H9 (cell line): Measurements from ENCODE around the gene PLSCR4. TPM values are rescaled to one million over a fixed set of nuclear protein-coding genes. Genes with fewer than 3 reads are reported as not detected.

Source experiments
- DNase-seq: peaks from one replicate; pipeline ENCODE4 v3.0.0-alpha.2; 2017
- H2AFZ ChIP-seq: one replicate; pipeline ENCODE4 v1.6.1; 2013; ENCODE audit warnings: mild to moderate bottlenecking, low read length, control low read depth, moderate library complexity
- H2AK5ac ChIP-seq: 2 replicates; pipeline ENCODE4 v1.6.1; 2013; ENCODE audit warnings: low read length, control low read depth, mixed read lengths; ENCODE audit not compliant: insufficient read length
- H2BK120ac ChIP-seq: one replicate; pipeline ENCODE4 v1.6.1; 2013; ENCODE audit warnings: low read depth, mild to moderate bottlenecking, low read length, control low read depth, inconsistent platforms; ENCODE audit not compliant: poor library complexity, severe bottlenecking
- H2BK12ac ChIP-seq: 2 replicates; pipeline ENCODE4 v1.6.1; 2013; ENCODE audit warnings: low read length, control low read depth, mixed read lengths, low read depth; ENCODE audit not compliant: insufficient read length
- H2BK15ac ChIP-seq: 2 replicates; pipeline ENCODE4 v1.6.1; 2013; ENCODE audit warnings: low read depth, low read length, control low read depth
- H2BK20ac ChIP-seq: one replicate; pipeline ENCODE4 v1.6.1; 2013; ENCODE audit warnings: low read depth, mild to moderate bottlenecking, low read length, control low read depth, inconsistent platforms; ENCODE audit not compliant: poor library complexity, severe bottlenecking
- H2BK5ac ChIP-seq: 2 replicates; pipeline ENCODE4 v1.6.1; 2013; ENCODE audit warnings: low read length, control low read depth, mixed read lengths; ENCODE audit not compliant: insufficient read length
- H3K14ac ChIP-seq: 2 replicates; pipeline ENCODE4 v1.6.1; 2013; ENCODE audit warnings: low read length, control low read depth; ENCODE audit not compliant: insufficient read depth
- H3K18ac ChIP-seq: 2 replicates; pipeline ENCODE4 v1.6.1; 2013; ENCODE audit warnings: low read depth, mild to moderate bottlenecking, mixed read lengths, low read length, control low read depth; ENCODE audit not compliant: insufficient read length
- H3K23ac ChIP-seq: 2 replicates; pipeline ENCODE4 v1.6.1; 2013; ENCODE audit warnings: low read length, control low read depth, mixed read lengths, low read depth; ENCODE audit not compliant: insufficient read length
- H3K23me2 ChIP-seq: 2 replicates; pipeline ENCODE4 v1.6.1; 2013; ENCODE audit warnings: low read depth, mild to moderate bottlenecking, mixed read lengths, low read length, control low read depth; ENCODE audit not compliant: insufficient read length, poor library complexity, severe bottlenecking
- H3K27ac ChIP-seq: 2 replicates; pipeline ENCODE4 v1.5.1; 2013; ENCODE audit warnings: low read length, control low read depth, mixed read lengths, low read depth; ENCODE audit not compliant: insufficient read length
- H3K27me3 ChIP-seq: 2 replicates; pipeline ENCODE4 v1.6.1; 2013; ENCODE audit warnings: low read length, control low read depth, inconsistent platforms; ENCODE audit not compliant: insufficient read depth
- H3K4ac ChIP-seq: 2 replicates; pipeline ENCODE4 v1.6.1; 2013; ENCODE audit warnings: low read depth, mild to moderate bottlenecking, control low read depth, inconsistent platforms, low read length, moderate library complexity
- H3K4me1 ChIP-seq: 2 replicates; pipeline ENCODE4 v1.6.1; 2013; ENCODE audit warnings: low read length, control low read depth, inconsistent platforms; ENCODE audit not compliant: insufficient read depth
- H3K4me2 ChIP-seq: 2 replicates; pipeline ENCODE4 v1.6.1; 2013; ENCODE audit warnings: low read length, control low read depth, mixed read lengths; ENCODE audit not compliant: insufficient read length, insufficient read depth
- H3K56ac ChIP-seq: 2 replicates; pipeline ENCODE4 v1.6.1; 2013; ENCODE audit warnings: low read depth, mild to moderate bottlenecking, mixed read lengths, low read length, control low read depth; ENCODE audit not compliant: insufficient read length
- H3K79me1 ChIP-seq: 2 replicates; pipeline ENCODE4 v1.6.1; 2013; ENCODE audit warnings: low read depth, mild to moderate bottlenecking, moderate library complexity, low read length, control low read depth, inconsistent platforms; ENCODE audit not compliant: insufficient read depth, poor library complexity, severe bottlenecking
- H3K79me2 ChIP-seq: 2 replicates; pipeline ENCODE4 v1.6.1; 2013; ENCODE audit warnings: low read length, control low read depth, inconsistent platforms; ENCODE audit not compliant: insufficient read depth
- H3K9ac ChIP-seq: 2 replicates; pipeline ENCODE4 v1.6.1; 2013; ENCODE audit warnings: low read length, control low read depth, mixed read lengths; ENCODE audit not compliant: insufficient read length; ENCODE audit errors: extremely low read depth
- H3K9me3 ChIP-seq: one replicate; pipeline ENCODE4 v1.6.1; 2013; ENCODE audit warnings: low read depth, low read length, inconsistent platforms; ENCODE audit not compliant: control insufficient read depth
- H3T11ph ChIP-seq: one replicate; pipeline ENCODE4 v1.6.1; 2013; ENCODE audit warnings: mild to moderate bottlenecking, low read length, control low read depth, inconsistent platforms
- H4K20me1 ChIP-seq: one replicate; pipeline ENCODE4 v1.6.1; 2013; ENCODE audit not compliant: control insufficient read depth, insufficient read length, insufficient read depth
- H4K5ac ChIP-seq: 2 replicates; pipeline ENCODE4 v1.6.1; 2013; ENCODE audit warnings: low read depth, mild to moderate bottlenecking, mixed read lengths, low read length, control low read depth; ENCODE audit not compliant: insufficient read length
- H4K8ac ChIP-seq: replicated peaks from 2 replicates; pipeline ENCODE4 v1.6.1; 2013; ENCODE audit warnings: low read length, control low read depth, mixed read lengths, low read depth; ENCODE audit not compliant: insufficient read length
- H4K91ac ChIP-seq: 2 replicates; pipeline ENCODE4 v1.6.1; 2013; ENCODE audit warnings: low read depth, mild to moderate bottlenecking, moderate library complexity, mixed read lengths, low read length, control low read depth; ENCODE audit not compliant: insufficient read length
- H3K27ac Mint-ChIP-seq, 3 experiments: 2 replicates in 2 of 3; 3 replicates in 1 of 3; pipeline ENCODE4 v1.8.0; 2020 to 2021; ENCODE audit warnings: mixed read lengths in 3 of 3, mild to moderate bottlenecking in 1 of 3, moderate library complexity in 1 of 3
- H3K27me3 Mint-ChIP-seq: 2 replicates; pipeline ENCODE4 v1.8.0; 2021; ENCODE audit warnings: low read depth, mild to moderate bottlenecking, moderate library complexity, mixed read lengths
- H3K36me3 Mint-ChIP-seq, 3 experiments: 2 replicates in 2 of 3; 3 replicates in 1 of 3; pipeline ENCODE4 v1.8.0; 2020 to 2021; ENCODE audit warnings: low read depth in 3 of 3, mixed read lengths in 3 of 3; ENCODE audit not compliant: insufficient read depth in 1 of 3
- H3K4me1 Mint-ChIP-seq, 2 experiments: 2 replicates each; pipeline ENCODE4 v1.8.0; 2020; ENCODE audit warnings: mixed read lengths in 2 of 2
- H3K4me3 Mint-ChIP-seq, 2 experiments: 2 replicates in 1 of 2; 3 replicates in 1 of 2; pipeline ENCODE4 v1.8.0; 2020 to 2021; ENCODE audit warnings: mild to moderate bottlenecking in 2 of 2, mixed read lengths in 2 of 2, moderate library complexity in 1 of 2
- H3K9me3 Mint-ChIP-seq, 2 experiments: 2 replicates in 1 of 2; 3 replicates in 1 of 2; pipeline ENCODE4 v1.8.0; 2020; ENCODE audit warnings: mild to moderate bottlenecking in 2 of 2, mixed read lengths in 2 of 2, moderate library complexity in 1 of 2
- WGBS: extraction: QIAGEN DNeasy Blood & Tissue Kit; methylation state at CpG from one replicate; pipeline ENCODE4 v1.1.7; 2013; ENCODE audit warnings: missing lambda C conversion rate, low lambda C conversion rate, mixed read lengths; ENCODE audit not compliant: insufficient read length; ENCODE audit errors: extremely low coverage; 5-methylcytosine and 5-hydroxymethylcytosine counted together
- total RNA-seq: library from RNA; stranded (reverse); gene quantifications from 2 replicates; pipeline ENCODE4 v1.2.1, GENCODE V29; 2021
- TF ChIP-seq, protein P1 (sequence below): fragments of 200-600 bp; sonication (generic); conservative IDR thresholded peaks from 3 replicates; pipeline ENCODE4 v1.8.0; 2021; ENCODE audit warnings: antibody characterized with exemption, mild to moderate bottlenecking

PLSCR4 gene
- total RNA-seq, 1 experiment from 2014 or later = 1.2 TPM

DNA sequence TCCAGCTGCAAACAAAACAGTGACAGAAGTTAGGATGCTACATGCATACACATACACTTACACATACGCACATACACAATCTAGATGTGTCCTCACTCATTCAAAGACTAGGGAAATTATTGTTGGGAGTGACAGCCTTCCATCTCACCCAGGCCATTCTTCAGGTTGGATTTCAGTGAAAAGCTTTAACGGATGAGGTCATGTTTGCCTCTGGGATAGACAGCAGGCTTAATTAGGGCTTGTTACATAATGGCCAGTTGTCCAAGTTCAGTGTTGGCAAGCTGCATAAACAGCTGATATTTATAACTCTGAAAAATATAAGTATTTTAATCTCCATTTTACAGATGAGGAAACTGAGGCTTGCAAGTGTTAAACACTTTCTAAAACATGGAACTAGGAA is 54.1 kb downstream of the PLSCR4 start:
- no peaks in the 10 kb centered on the region for H4K20me1 ChIP-seq
- H3K23me2 ChIP-seq = no peaks in the 10 kb centered on the region
- no peak overlapping the region for H3T11ph ChIP-seq
- no peaks in the 10 kb centered on the region for H3K4me1 ChIP-seq
- DNase-seq = no peak
- no peak overlapping the region for H3K4me2 ChIP-seq
- H3K27ac Mint-ChIP-seq = no peak overlapping the region
- H3K23ac ChIP-seq = no peak overlapping the region
- no peak overlapping the region for H3K9ac ChIP-seq
- H3K9me3 ChIP-seq = no peaks in the 10 kb centered on the region
- no peak overlapping the region for H2BK15ac ChIP-seq
- no peak overlapping the region for H3K56ac ChIP-seq
- H2BK12ac ChIP-seq = no peak overlapping the region
- H2BK20ac ChIP-seq = no peak overlapping the region
- H3K18ac ChIP-seq = no peak overlapping the region
- H3K27me3 Mint-ChIP-seq = no peaks in the 10 kb centered on the region
- no peak overlapping the region for H4K5ac ChIP-seq
- H3K79me1 ChIP-seq = no peaks in the 10 kb centered on the region
- H3K36me3 Mint-ChIP-seq = no peaks in the 10 kb centered on the region
- H2AFZ ChIP-seq = no peak overlapping the region
- H3K4ac ChIP-seq = no peak overlapping the region
- no peak overlapping the region for H3K14ac ChIP-seq
- TF ChIP-seq, protein P1, sequence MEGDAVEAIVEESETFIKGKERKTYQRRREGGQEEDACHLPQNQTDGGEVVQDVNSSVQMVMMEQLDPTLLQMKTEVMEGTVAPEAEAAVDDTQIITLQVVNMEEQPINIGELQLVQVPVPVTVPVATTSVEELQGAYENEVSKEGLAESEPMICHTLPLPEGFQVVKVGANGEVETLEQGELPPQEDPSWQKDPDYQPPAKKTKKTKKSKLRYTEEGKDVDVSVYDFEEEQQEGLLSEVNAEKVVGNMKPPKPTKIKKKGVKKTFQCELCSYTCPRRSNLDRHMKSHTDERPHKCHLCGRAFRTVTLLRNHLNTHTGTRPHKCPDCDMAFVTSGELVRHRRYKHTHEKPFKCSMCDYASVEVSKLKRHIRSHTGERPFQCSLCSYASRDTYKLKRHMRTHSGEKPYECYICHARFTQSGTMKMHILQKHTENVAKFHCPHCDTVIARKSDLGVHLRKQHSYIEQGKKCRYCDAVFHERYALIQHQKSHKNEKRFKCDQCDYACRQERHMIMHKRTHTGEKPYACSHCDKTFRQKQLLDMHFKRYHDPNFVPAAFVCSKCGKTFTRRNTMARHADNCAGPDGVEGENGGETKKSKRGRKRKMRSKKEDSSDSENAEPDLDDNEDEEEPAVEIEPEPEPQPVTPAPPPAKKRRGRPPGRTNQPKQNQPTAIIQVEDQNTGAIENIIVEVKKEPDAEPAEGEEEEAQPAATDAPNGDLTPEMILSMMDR = no peak
- peaks cover 3% of the 10 kb centered on the region in 2 experiments; a peak in 3 of 4 replicates for H3K4me1 Mint-ChIP-seq
- no peak overlapping the region for H4K8ac ChIP-seq
- no peak overlapping the region for H4K91ac ChIP-seq
- H2BK5ac ChIP-seq = no peak overlapping the region
- H3K27ac ChIP-seq = no peak overlapping the region
- H3K79me2 ChIP-seq = no peaks in the 10 kb centered on the region
- H3K27me3 ChIP-seq = no peaks in the 10 kb centered on the region; the same call in 1 of the 2 replicates
- H2BK120ac ChIP-seq = no peak overlapping the region
- no peaks in the 10 kb centered on the region for H3K9me3 Mint-ChIP-seq
- no CpG with 5 or more reads among the region's 2 CpGs for WGBS
- no peak overlapping the region for H2AK5ac ChIP-seq
- no peak overlapping the region for H3K4me3 Mint-ChIP-seq
